ENCODE results near the gene POLR2H. TPM values are rescaled to one million over a fixed set of nuclear protein-coding genes. Genes with fewer than 3 reads are reported as not detected.

The POLR2H gene
- polyA plus RNA-seq, 1 donor (not counting 4 experiments of a cell fraction or from before 2014, with no cell fraction given), result 202 TPM

- Histone ChIP-seq H3K27me3 (ENCODE audit: control insufficient read depth, extremely low read depth, insufficient read depth, low read length) (peaks cover 36% of the 10 kb centered on the region), H3K36me3 (ENCODE audit: control insufficient read depth in 2 of 2, extremely low read depth in 1 of 2, insufficient read depth in 2 of 2, low read length in 2 of 2) (no peaks in the 10 kb centered on the region), H3K9me3 (ENCODE audit: control insufficient read depth, low read depth, low read length) (no peaks in the 10 kb centered on the region), H3K4me2 (ENCODE audit: control insufficient read depth, extremely low read depth, insufficient read depth, low read depth, low read length) (no peak overlapping the region), H3K9me1 (ENCODE audit: control insufficient read depth, extremely low read depth, insufficient read depth, low read length) (no peaks in the 10 kb centered on the region), H3K79me2 (ENCODE audit: control insufficient read depth, insufficient read depth, low read length) (no peaks in the 10 kb centered on the region), H4K20me1 (ENCODE audit: control insufficient read depth, extremely low read depth, insufficient read depth, low read length) (no peaks in the 10 kb centered on the region), H2AFZ (ENCODE audit: control insufficient read depth, low read length) (no peak overlapping the region), H3K4me1 (ENCODE audit: control insufficient read depth, extremely low read depth, insufficient read depth, low read length) (no peaks in the 10 kb centered on the region), H3K27ac (ENCODE audit: control insufficient read depth, insufficient read depth, low read length) (no peak overlapping the region), H3K4me3 (ENCODE audit: control insufficient read depth in 2 of 3, extremely low read depth in 1 of 3, insufficient read depth in 2 of 3, low read depth in 1 of 3, low read length in 3 of 3) (no peak overlapping the region), H3K9ac (ENCODE audit: control insufficient read depth, extremely low read depth, insufficient read depth, low read length) (no peak overlapping the region)
- FAIRE-seq (no peak), DNase-seq (ENCODE audit: low read depth, low spot score) (no peak)
- no peak for TF ChIP-seq EZH2 (IDR thresholded peaks at IDR 0.05; ENCODE audit: low read length)
- TF ChIP-seq CTCF (optimal IDR thresholded peaks at IDR 0.05 in 1 of 3, IDR thresholded peaks at IDR 0.05 in 1 of 3, conservative IDR thresholded peaks at IDR 0.05 in 1 of 3; ENCODE audit: extremely low read depth in 1 of 3, insufficient read depth in 2 of 3, low read length in 3 of 3), result no peak
- dilution Hi-C loops (cut with MboI; ENCODE audit: extremely low pct_ligation_motif_present, low sequenced_read_pairs), result no loop called here
These were observed 23.4 kb downstream of the POLR2H start for GRCh38 chr3:184384856-184385422.

- Histone ChIP-seq H3K27ac (ENCODE audit: control insufficient read depth, insufficient read depth, low read length) (no peak overlapping the region), H3K9me1 (ENCODE audit: control insufficient read depth, extremely low read depth, insufficient read depth, low read length) (no peaks in the 10 kb centered on the region), H3K4me1 (ENCODE audit: control insufficient read depth, extremely low read depth, insufficient read depth, low read length) (no peaks in the 10 kb centered on the region), H2AFZ (ENCODE audit: control insufficient read depth, low read length) (no peak overlapping the region), H3K9me3 (ENCODE audit: control insufficient read depth, low read depth, low read length) (no peaks in the 10 kb centered on the region), H3K36me3 (ENCODE audit: control insufficient read depth in 2 of 2, extremely low read depth in 1 of 2, insufficient read depth in 2 of 2, low read length in 2 of 2) (no peaks in the 10 kb centered on the region), H3K27me3 (ENCODE audit: control insufficient read depth, extremely low read depth, insufficient read depth, low read length) (peaks cover 30% of the 10 kb centered on the region), H3K9ac (ENCODE audit: control insufficient read depth, extremely low read depth, insufficient read depth, low read length) (no peak overlapping the region), H3K4me2 (ENCODE audit: control insufficient read depth, extremely low read depth, insufficient read depth, low read depth, low read length) (no peak overlapping the region), H3K4me3 (ENCODE audit: control insufficient read depth in 2 of 3, extremely low read depth in 1 of 3, insufficient read depth in 2 of 3, low read depth in 1 of 3, low read length in 3 of 3) (no peak overlapping the region), H4K20me1 (ENCODE audit: control insufficient read depth, extremely low read depth, insufficient read depth, low read length) (no peaks in the 10 kb centered on the region), H3K79me2 (ENCODE audit: control insufficient read depth, insufficient read depth, low read length) (no peaks in the 10 kb centered on the region)
- DNase-seq (ENCODE audit: low read depth, low spot score), result no peak
- no peak for TF ChIP-seq EZH2 (IDR thresholded peaks at IDR 0.05; ENCODE audit: low read length)
- FAIRE-seq, result no peak
- dilution Hi-C loops (cut with MboI; ENCODE audit: extremely low pct_ligation_motif_present, low sequenced_read_pairs), result no loop called here
These were observed 24.7 kb downstream of the POLR2H start for GRCh38 chr3:184386047-184386806.
